Measurements from ENCODE around the gene CACNA1E. TPM values are rescaled to one million over a fixed set of nuclear protein-coding genes. Genes with fewer than 3 reads are reported as not detected.

The CACNA1E gene
- total RNA-seq, 6 donors from 2014 or later, result 0.17 to 1.4 (median 0.51) TPM

- Histone ChIP-seq H3K4me1 (peaks cover 0 to 27% (median 8%) of the 10 kb centered on the region in 4 donors), H3K9me3 (no peaks in the 10 kb centered on the region), H3K36me3 (no peaks in the 10 kb centered on the region), H3K27me3 (peaks cover 0 to 39% (median 19%) of the 10 kb centered on the region in 4 donors), H3K27ac (no peak overlapping the region), H3K4me3 (peak overlapping the region in 3 of 4 donors; percentile 18 to 38 (median 23))
- 3% methylated on average over 36 to 47 of the region's 62 CpGs for WGBS, 2 donors
- no peak for TF ChIP-seq POLR2AphosphoS5 (IDR thresholded peaks at IDR 0.05)
- TF ChIP-seq POLR2A (IDR thresholded peaks at IDR 0.05), result no peak
- no peak for TF ChIP-seq CTCF (IDR thresholded peaks at IDR 0.05)
- DNase-seq, result peak; percentile 59 to 91
- ATAC-seq (ENCODE audit: low FRiP score in 2 of 2), result peak in 1 of 2 donors; percentile 59
These were observed 614 bp upstream of the CACNA1E start for GRCh38 chr1:181482521-181483284.

DNA sequence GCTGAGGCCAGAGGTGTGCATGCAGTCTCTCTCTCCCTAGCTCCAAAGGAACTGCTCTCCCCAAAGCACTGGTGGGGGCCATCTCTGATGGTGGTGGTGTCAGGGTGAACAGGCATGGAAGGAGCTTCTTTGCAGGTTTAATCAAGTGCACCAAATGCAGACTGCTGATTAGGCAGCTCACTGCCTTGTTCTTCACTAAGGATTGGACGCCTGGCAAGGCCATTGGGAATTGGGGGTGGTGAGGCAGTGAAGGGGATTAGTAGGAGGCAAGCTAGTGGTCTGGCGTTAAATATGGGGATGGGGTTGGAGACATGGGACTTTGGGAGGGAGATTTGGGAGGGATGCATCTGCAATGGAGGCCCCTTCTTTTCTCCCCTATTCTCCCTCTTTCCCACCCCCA lies 1.5 kb downstream of the CACNA1E start:
- H3K36me3 ChIP-seq, result no peaks in the 10 kb centered on the region
- H3K27me3 ChIP-seq, result peaks cover 0 to 39% (median 17%) of the 10 kb centered on the region in 4 donors
- TF ChIP-seq CTCF (IDR thresholded peaks at IDR 0.05) (no peak), POLR2A (IDR thresholded peaks at IDR 0.05) (no peak), EP300 (IDR thresholded peaks at IDR 0.05) (no peak), POLR2AphosphoS5 (IDR thresholded peaks at IDR 0.05) (no peak)
- H3K27ac ChIP-seq, result no peak overlapping the region
- H3K4me3 ChIP-seq, result no peak overlapping the region
- WGBS, 2 donors, result 71 to 86% methylated on average over 2 of the region's 2 CpGs
- H3K4me1 ChIP-seq, result peaks cover 0 to 27% (median 8%) of the 10 kb centered on the region in 4 donors
- ATAC-seq (ENCODE audit: low FRiP score in 2 of 2) (no peak), DNase-seq (no peak)
- H3K9me3 ChIP-seq, result no peaks in the 10 kb centered on the region

DNA sequence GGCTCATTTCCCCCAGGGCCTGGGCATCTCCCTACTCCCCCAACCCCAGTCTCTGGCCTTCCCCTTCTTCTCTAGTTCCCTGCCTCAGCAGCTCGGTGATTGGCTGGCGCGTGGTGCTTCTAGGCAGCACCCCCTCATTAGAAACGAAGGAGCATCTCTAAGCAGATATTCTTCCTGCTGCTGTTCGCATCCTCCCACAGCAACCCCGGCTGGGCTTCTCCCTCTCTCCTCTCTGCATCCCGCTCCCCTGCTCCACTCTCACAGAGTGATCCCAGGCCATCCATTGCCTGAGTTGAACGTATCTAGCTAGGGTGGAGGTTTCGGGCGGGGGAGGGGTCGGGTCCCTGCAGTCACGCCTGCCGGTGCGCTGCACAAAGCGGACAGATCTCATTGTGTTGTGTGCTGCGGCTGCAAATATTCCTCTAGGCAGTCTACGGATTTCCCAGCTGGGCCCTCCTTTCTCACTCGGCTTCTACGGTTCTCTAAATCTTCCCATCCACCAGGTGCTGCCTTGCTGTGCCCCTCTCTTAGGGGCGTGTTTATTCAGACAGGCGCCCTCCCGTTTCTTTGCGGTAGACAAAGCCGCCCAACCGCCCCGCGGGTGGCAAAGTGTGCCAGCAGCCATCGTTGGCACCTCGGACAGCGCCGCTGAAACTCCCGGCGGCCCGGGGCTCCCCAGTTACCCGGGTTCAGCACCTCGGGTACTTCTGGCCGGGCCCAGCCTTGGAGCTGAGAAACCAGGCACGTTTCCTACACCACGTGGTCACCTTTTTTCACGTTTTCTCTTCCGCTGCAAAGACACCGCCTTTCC lies 2.2 kb downstream of the CACNA1E start:
- Histone ChIP-seq H3K4me3 (no peak overlapping the region), H3K27ac (no peak overlapping the region), H3K36me3 (no peaks in the 10 kb centered on the region), H3K9me3 (no peaks in the 10 kb centered on the region), H3K27me3 (peaks cover 0 to 39% (median 16%) of the 10 kb centered on the region in 4 donors), H3K4me1 (peaks cover 0 to 27% (median 8%) of the 10 kb centered on the region in 4 donors)
- TF ChIP-seq EP300 (IDR thresholded peaks at IDR 0.05) (no peak), POLR2A (IDR thresholded peaks at IDR 0.05) (no peak), CTCF (IDR thresholded peaks at IDR 0.05) (no peak), POLR2AphosphoS5 (IDR thresholded peaks at IDR 0.05) (no peak)
- WGBS, 2 donors, result 4 to 8% methylated on average over 29 to 42 of the region's 42 CpGs
- DNase-seq (peak in 1 of 2 donors; percentile 83), ATAC-seq (ENCODE audit: low FRiP score in 2 of 2) (no peak)

- WGBS, 2 donors, result 8 to 14% methylated on average over 8 of the region's 8 CpGs
- ATAC-seq (ENCODE audit: low FRiP score in 2 of 2), result no peak
- Histone ChIP-seq H3K9me3 (no peaks in the 10 kb centered on the region), H3K4me3 (no peak overlapping the region), H3K27ac (no peak overlapping the region), H3K27me3 (peaks cover 0 to 39% (median 16%) of the 10 kb centered on the region in 4 donors), H3K4me1 (peaks cover 0 to 27% (median 8%) of the 10 kb centered on the region in 4 donors), H3K36me3 (no peaks in the 10 kb centered on the region)
- DNase-seq, result no peak
- peak in 1 of 6 experiments; percentile 20 for TF ChIP-seq CTCF (IDR thresholded peaks at IDR 0.05)
- TF ChIP-seq POLR2A (IDR thresholded peaks at IDR 0.05), result no peak
- no peak for TF ChIP-seq EP300 (IDR thresholded peaks at IDR 0.05)
- no peak for TF ChIP-seq POLR2AphosphoS5 (IDR thresholded peaks at IDR 0.05)
These were observed 2.7 kb downstream of the CACNA1E start for GRCh38 chr1:181486098-181486420.
